Endometrial microvascular endothelial cells (primary cell): ENCODE results near the gene FAM107B. TPM values are rescaled to one million over a fixed set of nuclear protein-coding genes. Genes with fewer than 3 reads are reported as not detected.
"Not testable (repeated sequence)": the region's sequence is repeated elsewhere in the genome, so short reads cannot be mapped to it uniquely, and the experiment has no call there.

Source experiments
- in situ Hi-C: cut with HindIII; loops from 2 replicates; pipeline ENCODE4 v1.10.0; 2017; ENCODE audit warnings: low sequenced_read_pairs, low pct_unique_long_range_greater_than_20kb; ENCODE audit errors: inconsistent ontology term
- total RNA-seq: library from RNA; depleted of rRNA; stranded (reverse); fragments of >200 nt; gene quantifications from one replicate; pipeline ENCODE4 v1.2.3, GENCODE V29; 2015; ENCODE audit errors: inconsistent ontology term

Gene FAM107B
- total RNA-seq = 77.7 TPM

GRCh38 chr10:14774797-14775196 is at the start of gene FAM107B:
Gene FAM107B (minus strand): TSS chr10:14774897. CDS start chr10:14774663, 234 bp downstream.
- in situ Hi-C loops = loop anchor here (25.0 kb wide), 1 partner anchor 187 kb away; no protein-coding TSS in a partner anchor

- in situ Hi-C loops = no loop called here
Observed at GRCh38 chr10:14823966-14824365, 49.3 kb upstream of the FAM107B start.

DNA sequence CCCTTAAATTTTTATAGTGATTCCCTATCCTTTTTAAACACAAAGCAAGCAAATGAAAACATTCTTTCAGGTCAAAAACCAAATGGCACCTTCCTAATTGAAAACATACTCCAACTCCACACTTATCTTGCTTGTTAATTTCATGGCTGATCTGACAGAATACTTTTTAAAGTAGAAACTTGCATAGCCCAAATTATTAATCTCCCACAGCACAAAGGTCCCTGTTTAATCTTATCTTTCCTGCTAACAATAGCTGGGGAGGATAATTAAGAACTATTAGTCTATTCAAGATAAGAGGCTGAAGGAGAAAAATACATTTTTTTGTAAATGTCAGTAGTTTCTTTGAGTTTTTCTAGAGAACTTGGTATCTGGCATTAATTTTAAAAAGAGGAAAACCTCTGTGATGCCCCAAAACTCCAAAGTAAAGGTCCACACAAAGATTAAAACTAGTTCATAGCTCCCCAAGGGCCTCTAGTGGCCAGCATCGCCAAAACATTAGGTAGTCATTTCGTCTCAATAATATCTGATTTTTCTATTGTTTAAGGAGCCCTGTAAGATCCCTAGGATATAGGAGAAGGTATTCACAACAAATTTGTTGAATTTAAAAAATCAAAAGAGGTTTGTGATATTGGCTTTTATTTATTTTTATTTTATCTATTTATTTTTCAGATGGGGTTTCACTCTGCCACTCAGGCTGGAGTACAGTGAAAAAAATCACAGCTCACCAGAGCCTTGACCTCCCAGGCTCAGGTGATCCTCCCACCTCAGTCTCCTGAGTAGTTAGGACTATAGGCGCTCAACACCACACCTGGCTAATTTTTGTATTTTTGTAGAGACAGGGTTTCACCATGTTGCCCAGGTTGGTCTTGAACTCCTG is 48.4 kb upstream of the FAM107B start:
- in situ Hi-C loops = no loop called here

DNA sequence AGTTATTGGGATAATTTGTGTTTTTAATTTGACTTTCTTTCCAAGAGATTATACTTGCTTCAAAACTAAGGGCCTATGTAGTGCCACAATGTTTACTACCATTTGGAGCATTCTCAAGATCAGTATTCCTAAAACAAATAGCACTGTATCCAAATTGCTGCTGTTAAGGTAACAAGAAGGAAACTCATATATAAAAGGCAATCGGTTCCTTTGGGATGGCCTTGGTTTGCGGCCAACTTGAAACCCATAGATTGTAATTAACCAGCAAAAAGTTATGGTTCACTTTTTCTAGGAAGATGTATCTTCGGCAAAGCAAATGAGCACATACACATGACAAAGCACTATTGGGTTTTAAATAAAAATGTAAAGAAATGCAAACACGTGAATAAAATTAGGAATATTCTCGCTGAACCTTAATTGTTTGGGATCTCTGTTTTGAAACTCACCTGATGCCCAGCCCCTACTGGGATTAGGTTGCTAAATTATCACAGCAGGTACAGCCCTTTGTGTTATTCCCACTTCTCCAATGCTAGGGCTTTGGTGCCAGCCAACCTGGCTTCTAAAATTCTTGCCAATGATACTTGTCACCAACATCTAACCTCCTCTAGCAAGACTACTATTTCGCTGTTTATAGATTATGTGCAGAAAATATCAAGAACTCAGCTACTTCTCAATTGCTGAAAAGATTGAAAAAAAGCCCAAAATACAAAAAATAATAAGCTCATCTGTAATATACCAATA is 47.1 kb upstream of the FAM107B start:
- in situ Hi-C loops = no loop called here

DNA sequence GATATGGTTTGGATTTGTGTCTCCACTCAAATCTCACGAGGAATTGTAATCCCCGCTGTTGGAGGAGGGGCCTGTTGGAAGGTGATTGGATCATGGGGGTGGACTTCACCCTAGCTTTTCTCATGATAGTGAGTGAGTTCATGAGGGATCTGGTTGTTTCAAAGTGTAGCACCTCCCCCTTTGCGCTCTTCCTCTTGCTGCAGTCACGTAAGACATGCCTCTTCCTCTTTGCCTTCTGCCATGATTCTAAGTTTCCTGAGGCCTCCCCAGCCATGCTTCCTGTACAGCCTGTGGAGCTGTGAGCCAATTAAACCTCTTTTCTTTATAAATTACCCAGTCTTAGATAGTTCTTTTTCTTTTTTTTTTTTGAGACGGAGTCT is 46.1 kb upstream of the FAM107B start:
- in situ Hi-C loops = no loop called here

DNA sequence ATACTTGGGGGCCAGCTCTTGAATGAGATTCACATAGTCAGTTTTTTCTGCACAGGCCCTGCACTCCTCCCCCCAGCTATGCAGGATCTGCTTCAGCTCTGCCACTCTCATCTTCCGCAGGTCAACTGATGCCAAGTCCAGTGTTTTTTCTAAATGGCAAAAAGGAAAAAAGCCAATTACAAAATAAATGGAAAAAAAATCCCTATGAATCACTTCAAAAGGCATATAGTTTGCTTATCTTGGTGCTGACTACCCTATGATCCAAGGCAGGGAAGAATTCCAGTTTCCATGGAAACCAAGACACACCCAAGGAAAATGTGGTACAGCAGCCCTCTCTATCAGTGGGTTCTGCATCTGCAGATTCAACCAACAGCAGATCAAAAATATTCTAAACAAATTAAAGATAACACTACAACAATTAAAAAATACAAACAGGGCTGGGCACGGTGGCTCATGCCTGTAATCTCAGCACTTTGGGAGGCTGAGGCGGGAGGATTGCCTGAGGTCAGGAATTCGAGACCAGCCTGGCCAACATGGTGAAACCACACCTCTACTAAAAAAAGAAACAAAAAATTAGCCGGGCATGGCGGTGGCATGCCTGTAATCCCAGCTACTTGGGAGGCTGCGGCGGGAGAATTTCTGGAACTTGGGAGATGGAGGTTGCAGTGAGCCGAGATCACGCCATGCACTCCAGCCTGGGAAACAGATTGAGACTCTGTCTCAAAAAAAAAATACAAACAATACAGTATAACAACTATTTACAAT is 45.5 kb upstream of the FAM107B start:
- in situ Hi-C loops = no loop called here

DNA sequence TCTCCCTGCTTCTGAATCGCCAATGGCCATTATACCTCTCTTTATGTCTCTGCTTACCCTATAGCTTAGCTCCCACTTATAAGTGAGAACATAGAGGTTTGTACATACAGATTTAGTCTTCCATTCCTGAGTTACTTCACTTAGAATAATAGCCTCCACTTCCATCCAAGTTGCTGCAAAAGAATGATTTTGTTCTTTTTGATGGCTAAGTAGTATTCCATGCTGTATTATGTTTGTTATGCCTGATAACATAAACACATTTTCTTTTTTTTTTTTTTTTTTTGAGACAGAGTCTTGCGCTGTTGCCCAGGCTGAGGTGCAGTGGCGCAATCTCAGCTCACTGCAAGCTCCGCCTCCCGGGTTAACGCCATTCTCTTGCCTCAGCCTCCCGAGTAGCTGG is 42.0 kb upstream of the FAM107B start:
- in situ Hi-C loops = not testable (repeated sequence)

- in situ Hi-C loops = no loop called here
Observed at GRCh38 chr10:14815681-14816080, 41.0 kb upstream of the FAM107B start.

DNA sequence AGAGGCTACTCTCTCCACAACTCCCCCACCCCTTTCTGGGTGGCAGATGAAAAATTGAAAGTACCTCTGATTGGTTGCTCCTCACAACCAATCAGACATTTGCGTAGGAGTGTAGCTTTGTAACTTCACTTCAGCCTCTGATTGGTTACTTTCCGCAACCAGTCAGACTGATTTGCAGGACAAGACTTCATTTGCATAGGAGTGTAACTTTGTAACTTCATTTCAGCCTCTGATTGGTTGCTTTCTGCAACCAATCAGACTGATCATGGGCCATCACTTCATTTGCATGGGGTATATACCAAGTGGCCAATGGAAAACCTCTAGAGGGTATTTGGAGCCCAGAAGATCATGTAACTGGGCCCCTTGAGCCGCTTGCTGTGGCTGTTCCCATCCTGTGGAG is 37.6 kb upstream of the FAM107B start:
- in situ Hi-C loops = no loop called here

DNA sequence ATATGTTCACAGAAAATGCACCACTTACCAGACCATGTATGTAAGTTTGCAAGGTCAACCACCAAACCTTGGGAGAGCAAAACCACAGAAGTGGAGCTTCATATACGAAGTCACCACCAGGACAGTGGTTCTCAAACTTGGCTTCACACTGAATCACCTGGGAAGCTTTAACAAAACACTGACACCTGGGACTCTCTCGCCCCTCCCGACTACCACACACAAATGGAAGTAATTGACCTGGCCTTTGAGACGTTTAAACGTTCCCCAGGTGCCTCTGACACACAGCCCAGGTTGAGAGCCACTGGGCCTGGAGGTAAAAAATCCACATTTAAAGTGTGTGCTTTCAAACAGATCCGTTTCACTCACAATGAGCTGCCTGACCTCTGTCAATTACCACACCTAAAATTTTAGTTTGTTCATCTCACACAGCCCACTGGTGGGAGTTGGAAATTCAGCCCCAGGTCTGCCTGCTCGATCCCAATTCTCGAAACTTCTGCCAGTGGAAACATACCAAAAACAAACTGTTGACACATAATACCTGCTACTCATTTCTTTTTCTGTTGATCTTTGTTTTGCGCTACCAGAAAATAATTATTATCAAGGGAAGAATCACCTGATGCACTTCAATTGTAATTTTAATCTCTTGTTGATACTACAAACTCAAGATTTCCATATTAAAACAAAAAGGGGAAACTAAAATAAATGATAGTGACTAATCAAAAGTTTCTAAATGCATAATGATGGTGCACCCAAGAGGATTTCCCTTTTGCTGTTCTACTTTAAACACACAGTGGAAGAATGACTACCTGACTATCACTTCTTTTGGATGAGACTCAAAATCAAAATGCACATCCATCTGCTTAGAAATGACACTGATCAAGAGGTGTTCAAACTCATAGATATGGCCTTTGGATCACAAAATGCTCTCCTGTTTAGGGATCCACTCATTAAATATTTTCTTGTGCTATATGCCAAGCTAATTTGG is 36.6 kb upstream of the FAM107B start:
- in situ Hi-C loops = no loop called here

DNA sequence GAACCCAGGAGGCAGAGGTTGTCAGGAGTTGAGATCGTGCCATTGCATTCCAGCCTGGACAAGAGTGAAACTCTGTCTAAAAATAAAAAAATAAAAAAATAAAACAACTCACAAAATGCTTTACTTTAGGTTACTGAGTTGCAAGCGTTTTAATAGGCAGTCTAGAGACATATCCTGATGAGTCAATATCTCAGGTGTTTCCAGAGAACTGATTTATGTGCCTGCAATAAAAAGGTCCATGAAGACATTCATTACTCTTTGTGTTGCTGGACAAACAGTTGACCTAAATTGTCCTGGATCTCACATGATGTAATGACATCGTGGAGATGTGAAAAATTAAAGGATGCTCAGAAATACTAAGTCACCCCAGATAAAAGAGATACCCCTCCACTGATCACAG is 31.6 kb upstream of the FAM107B start:
- in situ Hi-C loops = no loop called here

- in situ Hi-C loops = no loop called here
Observed at GRCh38 chr10:14803827-14804226, 29.1 kb upstream of the FAM107B start.

DNA sequence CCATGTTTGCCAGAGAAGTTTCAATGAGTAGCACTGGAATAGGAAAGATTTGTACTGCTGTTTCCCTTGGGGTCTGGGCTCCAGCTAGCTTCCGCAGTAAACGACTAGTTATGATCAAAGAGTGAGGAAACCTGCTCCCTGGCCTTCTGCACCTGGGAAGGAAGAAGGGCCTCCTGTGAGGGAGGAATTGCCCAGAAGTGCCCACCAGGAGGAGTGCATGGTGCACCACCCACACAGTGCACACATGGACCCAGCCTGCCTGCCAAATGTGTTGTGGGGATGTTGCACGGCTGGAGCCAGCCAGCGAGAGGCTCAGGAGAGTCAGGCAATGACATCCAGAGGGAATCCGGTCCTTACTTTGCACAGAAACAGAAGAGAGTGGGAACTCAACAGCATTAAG is 27.0 kb upstream of the FAM107B start:
- in situ Hi-C loops = no loop called here

GRCh38 chr10:14800397-14800796 is 25.7 kb upstream of the FAM107B start:
- in situ Hi-C loops = no loop called here

GRCh38 chr10:14798636-14799035 is 23.9 kb upstream of the FAM107B start:
- in situ Hi-C loops = loop anchor here (25.0 kb wide), 1 partner anchor 211 kb away; no protein-coding TSS in a partner anchor

DNA sequence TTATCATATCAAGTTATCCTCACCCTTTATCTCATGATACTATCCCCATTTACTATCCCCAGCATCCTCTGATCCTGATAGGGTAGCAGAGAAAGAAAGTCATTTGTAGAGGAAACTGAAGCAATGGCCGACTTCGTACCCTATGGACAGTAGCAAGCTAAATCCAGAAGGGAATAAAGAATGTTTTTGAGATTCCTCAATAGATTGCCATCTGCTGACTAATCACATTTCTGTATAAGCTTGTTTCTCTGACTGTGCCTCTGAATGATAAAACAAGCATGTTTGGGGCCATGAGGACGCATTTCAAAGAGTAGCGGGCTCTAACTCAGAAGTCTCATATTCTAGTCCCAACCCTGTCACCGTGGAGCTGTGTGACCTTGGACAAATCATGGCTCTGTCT is 13.2 kb upstream of the FAM107B start:
- in situ Hi-C loops = loop anchor here (25.0 kb wide), 1 partner anchor 201 kb away; no protein-coding TSS in a partner anchor

DNA sequence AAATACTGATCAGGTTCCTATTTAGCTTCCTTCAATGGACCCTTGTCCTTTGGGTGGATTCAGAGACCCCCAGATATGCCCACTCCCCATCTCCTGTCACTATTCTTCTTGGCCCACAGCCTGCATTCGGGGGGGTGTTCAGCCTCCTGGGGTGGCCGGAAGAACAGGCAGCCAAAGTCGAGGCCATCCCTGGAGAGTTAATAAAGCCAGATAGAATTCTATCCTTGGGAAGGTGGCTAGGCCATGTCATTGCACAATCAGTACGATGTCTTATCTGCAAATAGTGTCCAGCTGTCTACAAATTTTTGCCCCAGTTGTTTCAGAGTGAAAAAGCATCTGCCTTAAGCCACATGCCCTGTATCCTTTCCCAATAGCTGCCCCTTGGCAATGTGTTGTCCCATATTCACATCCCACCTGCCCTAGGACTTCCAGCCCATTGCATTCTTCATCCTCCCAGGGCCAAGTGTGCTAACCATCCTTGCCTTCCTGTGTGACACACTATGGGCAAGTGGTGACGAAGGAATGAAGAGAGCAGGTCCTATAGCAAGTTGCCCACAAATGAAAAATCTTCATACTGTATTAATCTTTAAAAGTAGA is 9.9 kb upstream of the FAM107B start:
- in situ Hi-C loops = loop anchor here (25.0 kb wide), 1 partner anchor 197 kb away; no protein-coding TSS in a partner anchor
